Subcutaneous adipose tissue (tissue), 4 donors: ENCODE results near the gene SLC35F3. TPM values are rescaled to one million over a fixed set of nuclear protein-coding genes. Genes with fewer than 3 reads are reported as not detected.

Experiments used
- total RNA-seq, 4 donors: library from RNA; depleted of rRNA; stranded (reverse); fragments of >200 nt; gene quantifications; one replicate each; pipeline ENCODE4 v1.1.0, GENCODE V29; 2016
- TF ChIP-seq, protein P1 (sequence below): fragments of 450-650 bp; IDR thresholded peaks from one replicate; pipeline ENCODE4 v1.5.1; 2016; ENCODE audit warnings: low read depth, mild to moderate bottlenecking, control low read depth, antibody characterized with exemption, moderate library complexity

Gene SLC35F3
- total RNA-seq, 4 donors from 2014 or later: 0.44 TPM; not detected in 3

DNA sequence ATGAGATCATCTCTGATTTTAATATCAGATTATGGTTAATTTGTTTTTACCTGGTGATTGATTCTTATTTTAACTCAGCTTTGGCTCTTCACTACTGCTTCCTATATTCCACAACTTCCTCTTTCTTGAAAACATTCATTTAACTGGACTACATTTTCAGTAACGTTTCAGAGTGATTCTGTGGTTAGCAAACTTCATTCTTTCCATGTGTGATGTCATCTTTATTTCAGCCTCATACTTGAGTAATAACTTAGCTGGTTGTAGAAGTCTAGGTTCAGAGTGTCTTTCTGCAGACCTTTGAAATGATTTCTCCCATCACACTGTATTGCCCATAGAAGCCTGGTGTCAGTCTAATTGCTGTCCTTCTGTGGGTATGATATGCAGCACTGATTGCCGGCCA, 36.0 kb upstream of the SLC35F3 start:
- TF ChIP-seq, protein P1, sequence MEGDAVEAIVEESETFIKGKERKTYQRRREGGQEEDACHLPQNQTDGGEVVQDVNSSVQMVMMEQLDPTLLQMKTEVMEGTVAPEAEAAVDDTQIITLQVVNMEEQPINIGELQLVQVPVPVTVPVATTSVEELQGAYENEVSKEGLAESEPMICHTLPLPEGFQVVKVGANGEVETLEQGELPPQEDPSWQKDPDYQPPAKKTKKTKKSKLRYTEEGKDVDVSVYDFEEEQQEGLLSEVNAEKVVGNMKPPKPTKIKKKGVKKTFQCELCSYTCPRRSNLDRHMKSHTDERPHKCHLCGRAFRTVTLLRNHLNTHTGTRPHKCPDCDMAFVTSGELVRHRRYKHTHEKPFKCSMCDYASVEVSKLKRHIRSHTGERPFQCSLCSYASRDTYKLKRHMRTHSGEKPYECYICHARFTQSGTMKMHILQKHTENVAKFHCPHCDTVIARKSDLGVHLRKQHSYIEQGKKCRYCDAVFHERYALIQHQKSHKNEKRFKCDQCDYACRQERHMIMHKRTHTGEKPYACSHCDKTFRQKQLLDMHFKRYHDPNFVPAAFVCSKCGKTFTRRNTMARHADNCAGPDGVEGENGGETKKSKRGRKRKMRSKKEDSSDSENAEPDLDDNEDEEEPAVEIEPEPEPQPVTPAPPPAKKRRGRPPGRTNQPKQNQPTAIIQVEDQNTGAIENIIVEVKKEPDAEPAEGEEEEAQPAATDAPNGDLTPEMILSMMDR: no peak

DNA sequence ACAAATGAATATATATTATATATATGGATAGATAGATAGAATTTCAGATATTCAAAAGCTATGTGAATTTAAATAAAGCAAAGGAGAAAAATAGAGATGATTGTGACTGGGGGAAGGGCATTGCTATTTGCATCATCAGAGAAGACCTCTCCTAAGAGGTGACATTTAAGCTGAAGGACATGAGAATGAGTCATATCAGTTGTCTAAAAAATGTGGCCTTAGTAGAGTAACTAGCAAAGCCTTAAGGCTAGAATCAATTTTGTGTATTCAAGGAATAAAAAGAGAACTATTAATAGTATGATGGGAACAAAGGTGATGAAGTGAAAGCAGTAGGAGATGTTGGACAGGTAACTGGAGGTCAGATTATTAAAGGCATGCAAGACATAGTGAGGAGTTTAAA, 34.8 kb upstream of the SLC35F3 start:
- TF ChIP-seq, protein P1: no peak

DNA sequence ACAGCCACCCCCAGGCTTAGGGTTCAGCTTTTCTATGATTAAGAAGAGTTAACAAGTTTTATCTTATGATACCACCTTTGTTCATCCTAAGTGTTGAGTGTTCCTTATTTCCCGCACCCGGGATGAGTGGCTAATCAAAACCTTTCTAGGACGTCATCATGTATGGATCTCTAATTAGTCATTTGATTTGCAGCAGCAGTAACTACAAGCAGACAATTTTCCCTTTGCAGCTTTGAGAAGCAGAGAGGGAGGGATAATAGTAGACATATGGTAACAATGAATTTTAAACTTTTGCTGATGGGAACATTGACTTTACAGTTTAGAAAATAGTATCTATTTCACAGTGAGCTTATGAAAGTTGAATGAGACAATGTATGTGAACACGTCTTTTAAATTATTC, 30.8 kb upstream of the SLC35F3 start:
- TF ChIP-seq, protein P1: no peak

GRCh38 chr1:233879841-233880240, 24.6 kb upstream of the SLC35F3 start:
- TF ChIP-seq, protein P1: no peak

DNA sequence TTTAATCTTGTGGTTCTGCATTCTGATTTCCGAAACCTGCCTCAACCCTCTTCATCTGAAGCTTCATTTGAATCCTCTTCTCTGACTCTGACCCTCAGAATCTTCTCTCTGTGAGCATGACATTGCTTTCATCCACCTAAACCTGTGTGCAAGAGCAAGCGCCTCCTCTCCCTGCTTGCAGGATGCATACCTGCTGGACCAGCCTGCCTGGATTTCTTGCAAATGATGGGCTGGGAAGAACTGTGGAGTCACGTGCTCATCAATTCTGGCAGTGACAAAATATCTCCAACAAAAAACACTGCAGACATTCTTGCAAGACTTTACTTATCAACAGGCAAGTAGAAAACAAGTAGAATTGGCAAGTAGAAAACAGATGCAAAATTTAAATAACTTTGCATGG, 20.8 kb upstream of the SLC35F3 start:
- TF ChIP-seq, protein P1: no peak

DNA sequence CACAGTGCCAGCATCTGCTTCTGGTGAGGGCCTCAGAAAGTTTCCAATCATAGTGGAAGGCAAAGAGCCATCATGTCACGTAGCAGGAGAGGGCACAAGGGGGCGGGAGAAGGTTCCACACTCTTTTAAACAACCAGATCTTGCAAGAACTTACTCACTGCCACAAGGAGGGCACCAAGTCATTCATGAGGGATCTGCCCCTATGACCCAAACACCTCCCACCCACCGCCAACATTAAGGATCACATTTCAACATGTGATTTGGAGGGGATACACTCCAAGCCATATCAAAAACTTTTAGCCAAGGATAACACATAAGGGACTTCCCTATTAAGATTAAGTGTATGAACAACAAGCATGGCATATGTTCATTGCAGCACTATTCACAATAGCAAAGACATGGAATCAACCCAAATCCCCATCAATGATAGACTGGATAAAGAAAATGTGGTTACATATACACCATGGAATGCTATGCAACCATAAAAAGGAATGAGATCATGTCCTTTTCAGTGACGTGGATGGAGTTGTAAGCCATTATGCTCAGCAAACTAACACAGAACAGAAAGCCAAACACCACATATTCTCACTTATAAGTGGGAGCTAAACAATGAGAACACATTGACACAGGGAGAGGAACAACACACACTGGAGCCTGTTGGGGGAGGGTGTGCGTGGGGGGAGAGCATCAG, 19.9 kb upstream of the SLC35F3 start:
- TF ChIP-seq, protein P1: no peak

DNA sequence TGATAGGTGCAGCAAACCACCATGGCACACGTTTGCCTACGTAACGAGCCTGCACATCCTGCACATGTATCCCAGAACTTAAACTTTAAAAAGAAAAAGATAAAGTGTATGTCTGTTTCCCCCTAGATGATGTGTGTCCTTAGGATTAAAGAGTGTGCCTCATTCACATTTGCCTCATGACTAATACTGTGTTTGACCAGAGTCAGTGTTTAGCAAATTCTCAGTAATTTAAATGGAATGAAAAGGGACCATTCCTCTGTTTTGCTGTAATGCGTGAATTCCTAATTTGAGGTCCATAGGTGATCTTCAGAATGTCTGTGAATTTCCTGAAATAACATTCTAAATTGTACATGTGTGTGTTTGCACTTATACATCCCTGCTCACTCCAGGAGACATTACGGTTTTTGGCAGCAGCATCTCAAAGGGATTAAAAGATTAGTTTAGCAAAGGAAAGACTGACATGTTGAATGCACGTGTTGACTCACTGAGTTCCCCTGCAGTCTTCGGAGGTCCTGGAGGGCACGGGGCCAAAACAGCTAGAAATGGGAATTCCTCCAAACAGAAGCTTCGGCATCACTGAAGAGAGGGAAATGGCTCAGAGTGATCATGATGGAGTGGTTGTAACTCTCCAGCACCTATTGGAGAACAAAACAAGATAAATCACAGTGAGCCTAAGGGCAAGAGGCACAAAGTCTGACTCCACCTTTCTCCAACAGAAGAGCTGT, 19.1 kb upstream of the SLC35F3 start:
- TF ChIP-seq, protein P1: no peak
